ENCODE measurements around the gene RPS6KB2.
A peak's percentile ranks its signal among the peaks of the same experiment; 100 is the strongest.

DNA sequence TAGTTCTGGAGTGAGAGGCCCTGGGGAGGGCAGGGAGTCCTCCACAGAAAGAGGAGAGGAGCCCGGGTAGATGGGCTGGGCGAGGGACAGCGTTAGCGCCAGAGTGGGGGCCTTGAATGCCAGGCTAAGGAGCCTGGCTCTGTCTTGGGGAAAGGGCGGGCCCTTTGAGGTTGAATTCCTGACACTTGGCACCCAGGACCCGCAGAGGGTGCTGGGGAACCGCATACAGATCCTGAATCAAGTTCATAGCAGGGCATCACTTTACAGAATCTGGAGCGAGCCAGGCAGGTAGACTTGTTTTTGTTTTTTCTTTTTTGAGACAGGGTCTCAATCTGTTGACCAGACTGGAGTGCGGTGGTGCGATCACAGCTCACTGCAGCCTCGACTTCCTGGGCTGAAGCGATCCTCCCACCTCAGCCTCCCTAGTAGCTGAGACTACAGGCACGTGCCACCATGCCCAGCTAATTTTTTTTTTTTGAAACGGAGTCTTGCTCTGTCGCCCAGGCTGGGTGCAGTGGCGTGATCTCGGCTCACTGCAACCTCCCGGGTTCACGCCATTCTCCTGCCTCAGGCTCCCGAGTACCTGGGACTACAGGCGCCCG, 6.8 kb upstream of the RPS6KB2 start:
- TF ChIP-seq POLR2AphosphoS5 (IDR thresholded peaks at IDR 0.05; ENCODE audit: low read depth), result no peak
- TF ChIP-seq EZH2 (IDR thresholded peaks at IDR 0.05; ENCODE audit: low read depth, unreplicated experiment), result no peak
- TF ChIP-seq, protein P1, sequence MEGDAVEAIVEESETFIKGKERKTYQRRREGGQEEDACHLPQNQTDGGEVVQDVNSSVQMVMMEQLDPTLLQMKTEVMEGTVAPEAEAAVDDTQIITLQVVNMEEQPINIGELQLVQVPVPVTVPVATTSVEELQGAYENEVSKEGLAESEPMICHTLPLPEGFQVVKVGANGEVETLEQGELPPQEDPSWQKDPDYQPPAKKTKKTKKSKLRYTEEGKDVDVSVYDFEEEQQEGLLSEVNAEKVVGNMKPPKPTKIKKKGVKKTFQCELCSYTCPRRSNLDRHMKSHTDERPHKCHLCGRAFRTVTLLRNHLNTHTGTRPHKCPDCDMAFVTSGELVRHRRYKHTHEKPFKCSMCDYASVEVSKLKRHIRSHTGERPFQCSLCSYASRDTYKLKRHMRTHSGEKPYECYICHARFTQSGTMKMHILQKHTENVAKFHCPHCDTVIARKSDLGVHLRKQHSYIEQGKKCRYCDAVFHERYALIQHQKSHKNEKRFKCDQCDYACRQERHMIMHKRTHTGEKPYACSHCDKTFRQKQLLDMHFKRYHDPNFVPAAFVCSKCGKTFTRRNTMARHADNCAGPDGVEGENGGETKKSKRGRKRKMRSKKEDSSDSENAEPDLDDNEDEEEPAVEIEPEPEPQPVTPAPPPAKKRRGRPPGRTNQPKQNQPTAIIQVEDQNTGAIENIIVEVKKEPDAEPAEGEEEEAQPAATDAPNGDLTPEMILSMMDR (conservative IDR thresholded peaks at IDR 0.05; ENCODE audit: low read depth in 2 of 2), result 0 out of 4 replicates have a peak, but pooled peaks of 1 of the 2 experiments have one; percentile 22
- no peak for TF ChIP-seq ZNF114 (CRISPR knock-in tag; IDR thresholded peaks at IDR 0.05)
